ENCODE results near the gene RGCC.

The RGCC gene

GRCh38 chr13:41453620-41454019, 3.7 kb upstream of the RGCC start:
- TF ChIP-seq, protein P1, sequence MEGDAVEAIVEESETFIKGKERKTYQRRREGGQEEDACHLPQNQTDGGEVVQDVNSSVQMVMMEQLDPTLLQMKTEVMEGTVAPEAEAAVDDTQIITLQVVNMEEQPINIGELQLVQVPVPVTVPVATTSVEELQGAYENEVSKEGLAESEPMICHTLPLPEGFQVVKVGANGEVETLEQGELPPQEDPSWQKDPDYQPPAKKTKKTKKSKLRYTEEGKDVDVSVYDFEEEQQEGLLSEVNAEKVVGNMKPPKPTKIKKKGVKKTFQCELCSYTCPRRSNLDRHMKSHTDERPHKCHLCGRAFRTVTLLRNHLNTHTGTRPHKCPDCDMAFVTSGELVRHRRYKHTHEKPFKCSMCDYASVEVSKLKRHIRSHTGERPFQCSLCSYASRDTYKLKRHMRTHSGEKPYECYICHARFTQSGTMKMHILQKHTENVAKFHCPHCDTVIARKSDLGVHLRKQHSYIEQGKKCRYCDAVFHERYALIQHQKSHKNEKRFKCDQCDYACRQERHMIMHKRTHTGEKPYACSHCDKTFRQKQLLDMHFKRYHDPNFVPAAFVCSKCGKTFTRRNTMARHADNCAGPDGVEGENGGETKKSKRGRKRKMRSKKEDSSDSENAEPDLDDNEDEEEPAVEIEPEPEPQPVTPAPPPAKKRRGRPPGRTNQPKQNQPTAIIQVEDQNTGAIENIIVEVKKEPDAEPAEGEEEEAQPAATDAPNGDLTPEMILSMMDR (IDR thresholded peaks at IDR 0.05; ENCODE audit: insufficient read depth, low read length, missing control alignments), result no peak
- ChIA-PET POLR2A (no interaction called here), CTCF (no interaction called here)
- H3K4me3 ChIP-seq (ENCODE audit: low read depth, low read length), result no peak overlapping the region
- DNase-seq (ENCODE audit: low read depth, low spot score), result no peak

- TF ChIP-seq, protein P1 (IDR thresholded peaks at IDR 0.05; ENCODE audit: insufficient read depth, low read length, missing control alignments), result no peak
- ChIA-PET POLR2A (no interaction called here), CTCF (no interaction called here)
- no peak for DNase-seq (ENCODE audit: low read depth, low spot score)
- no peak overlapping the region for H3K4me3 ChIP-seq (ENCODE audit: low read depth, low read length)
These were observed 3.2 kb upstream of the RGCC start for GRCh38 chr13:41454170-41454569.

- CTCF ChIA-PET, result no interaction called here
- no peak for DNase-seq (ENCODE audit: low read depth, low spot score)
- H3K4me3 ChIP-seq (ENCODE audit: low read depth, low read length), result no peak overlapping the region
These were observed 1.5 kb upstream of the RGCC start for GRCh38 chr13:41455725-41456419.

DNA sequence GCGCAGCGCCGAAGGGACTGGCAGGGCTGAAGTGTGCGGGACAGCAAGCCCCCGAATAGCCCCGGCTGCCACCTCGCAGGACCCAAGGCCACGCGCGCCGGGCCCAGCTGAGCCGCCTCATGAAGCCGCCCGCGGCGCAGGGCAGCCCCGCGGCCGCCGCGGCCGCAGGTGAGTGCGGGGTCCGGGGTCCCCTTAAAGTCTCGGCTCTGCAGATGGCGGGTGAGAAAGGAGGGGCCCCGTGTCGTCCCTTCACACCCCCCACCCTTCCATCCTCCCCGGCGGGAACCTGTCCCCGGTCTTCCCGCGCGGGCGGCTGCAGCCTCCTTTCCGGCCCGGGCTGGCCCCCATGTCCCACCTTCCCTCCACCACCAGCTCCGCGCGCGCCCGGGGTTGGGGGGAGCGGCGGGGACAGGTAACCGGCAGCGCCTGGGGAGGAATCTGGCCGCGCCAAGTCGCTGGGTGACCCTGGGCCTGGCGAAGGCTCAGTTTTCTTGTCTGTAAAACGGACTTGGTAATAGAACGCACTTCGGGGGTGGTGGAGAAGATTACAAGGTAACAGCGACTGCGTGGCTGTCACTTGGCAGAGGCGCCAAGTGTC, 338 bp downstream of the RGCC start:
- no peak for DNase-seq (ENCODE audit: low read depth, low spot score)
- TF ChIP-seq, protein P1 (IDR thresholded peaks at IDR 0.05; ENCODE audit: insufficient read depth, low read length, missing control alignments), result no peak
- CTCF ChIA-PET, result interaction anchor here (1.2 kb wide), 1 partner anchor 151 kb away, joined by 3 read pairs; no protein-coding TSS in a partner anchor
- POLR2A ChIA-PET, result no interaction called here
- peak overlapping the region; percentile 48 for H3K4me3 ChIP-seq (ENCODE audit: low read depth, low read length)

More at GRCh38 chr13:41455725-41456419, 1.5 kb upstream of the RGCC start:
- POLR2A ChIA-PET, result no interaction called here
- TF ChIP-seq, protein P1 (IDR thresholded peaks at IDR 0.05; ENCODE audit: insufficient read depth, low read length, missing control alignments), result no peak

DNA sequence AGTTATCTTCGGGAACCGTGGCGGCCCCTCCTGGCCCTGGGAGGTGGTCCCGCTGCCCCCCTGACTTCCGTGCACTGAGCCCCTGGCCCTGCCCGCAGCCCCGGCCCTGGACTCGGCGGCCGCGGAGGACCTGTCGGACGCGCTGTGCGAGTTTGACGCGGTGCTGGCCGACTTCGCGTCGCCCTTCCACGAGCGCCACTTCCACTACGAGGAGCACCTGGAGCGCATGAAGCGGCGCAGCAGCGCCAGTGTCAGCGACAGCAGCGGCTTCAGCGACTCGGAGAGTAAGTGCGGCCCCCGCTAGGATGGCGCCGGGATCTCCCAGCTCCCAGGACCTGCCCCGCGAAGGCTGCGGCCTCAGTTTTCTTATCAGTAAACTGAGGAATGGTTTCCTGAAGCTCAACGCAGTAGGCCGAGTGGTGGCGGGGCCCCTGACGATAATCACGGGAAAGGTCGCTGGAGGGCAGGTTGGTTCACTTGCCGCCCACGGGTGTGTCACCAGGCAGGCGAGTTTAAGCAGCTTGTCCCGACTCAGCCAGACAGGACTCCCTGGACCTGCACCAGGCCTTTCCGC, 924 bp downstream of the RGCC start:
- ChIA-PET CTCF (interaction anchor here (0.8 to 2.5 kb wide), 5 partner anchors 9 to 210 kb away, joined by 3 to 11 read pairs (median 8); no protein-coding TSS in a partner anchor), POLR2A (no interaction called here)
- H3K4me3 ChIP-seq (ENCODE audit: low read depth, low read length), result peak overlapping the region; percentile 48
- TF ChIP-seq, protein P1 (IDR thresholded peaks at IDR 0.05; ENCODE audit: insufficient read depth, low read length, missing control alignments), result no peak
- DNase-seq (ENCODE audit: low read depth, low spot score), result no peak

DNA sequence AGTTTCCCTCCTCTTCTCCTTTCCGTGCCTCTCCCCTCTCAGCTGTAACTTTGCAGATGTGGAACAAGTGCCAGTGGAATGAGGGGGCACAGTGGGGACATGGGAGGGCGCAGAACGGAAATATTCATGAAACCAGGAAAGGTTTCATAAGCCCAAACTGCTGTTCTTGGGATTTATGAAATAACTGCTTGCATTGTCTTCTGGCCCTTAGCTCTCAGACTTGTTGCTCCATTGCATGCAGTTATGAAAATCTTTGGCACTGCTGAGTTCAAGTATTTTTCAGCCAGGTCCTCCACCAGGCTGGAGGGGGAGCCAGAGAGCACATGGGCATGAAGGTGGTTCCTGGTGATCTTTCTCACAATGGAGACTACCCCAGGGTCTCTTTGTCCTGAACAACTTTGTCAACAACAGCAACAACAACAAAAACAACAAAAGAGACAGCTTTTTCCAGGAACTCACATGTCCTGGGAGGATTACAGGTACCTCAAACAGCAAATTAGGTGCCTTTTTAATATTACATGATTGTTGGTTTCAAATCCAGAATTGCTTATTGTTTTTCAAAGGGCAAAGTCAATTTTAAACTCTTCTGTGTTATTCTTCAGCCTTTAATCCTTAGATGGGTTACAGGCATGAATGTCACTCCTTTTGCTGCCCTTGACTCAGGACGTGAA, 1.5 kb downstream of the RGCC start:
- no peak for DNase-seq (ENCODE audit: low read depth, low spot score)

More for the DNA sequence above, 1.5 kb downstream of the RGCC start:
- ChIA-PET POLR2A (no interaction called here), CTCF (interaction anchor here (0.8 to 2.5 kb wide), 8 partner anchors 8 to 209 kb away, joined by 3 to 11 read pairs (median 4); no protein-coding TSS in a partner anchor)
- TF ChIP-seq, protein P1 (IDR thresholded peaks at IDR 0.05; ENCODE audit: insufficient read depth, low read length, missing control alignments), result peak; percentile 51
- H3K4me3 ChIP-seq (ENCODE audit: low read depth, low read length), result no peak overlapping the region; the same call in 1 of the 2 replicates

All from AG04449 (cell line).